Inflammatory macrophage (primary cell): Measurements from ENCODE around the gene FOXN4.

Source experiments
- DNase-seq, 2 donors: peaks; one replicate each; pipeline ENCODE4 v3.0.0-alpha.2; 2020 to 2022

Gene FOXN4

GRCh38 chr12:109304485-109304884, 4.6 kb downstream of the FOXN4 start:
- DNase-seq, result no peak

- DNase-seq, result no peak
Measured at GRCh38 chr12:109302770-109303169, 6.3 kb downstream of the FOXN4 start.

GRCh38 chr12:109302358-109302757, 6.7 kb downstream of the FOXN4 start:
- no peak for DNase-seq

- DNase-seq, result no peak
Measured at GRCh38 chr12:109301643-109302168, 7.4 kb downstream of the FOXN4 start.

- no peak for DNase-seq
Measured at GRCh38 chr12:109299849-109300248, 9.2 kb downstream of the FOXN4 start.

GRCh38 chr12:109296431-109296830, 12.7 kb downstream of the FOXN4 start:
- no peak for DNase-seq

GRCh38 chr12:109295764-109296425, 13.2 kb downstream of the FOXN4 start:
- no peak for DNase-seq

- no peak for DNase-seq
Measured at GRCh38 chr12:109294286-109294796, 14.7 kb downstream of the FOXN4 start.

- no peak for DNase-seq
Measured at GRCh38 chr12:109293106-109293505, 16.0 kb downstream of the FOXN4 start.

GRCh38 chr12:109292342-109292711, 16.8 kb downstream of the FOXN4 start:
- no peak for DNase-seq

- no peak for DNase-seq
Measured at GRCh38 chr12:109291521-109292341, 17.4 kb downstream of the FOXN4 start.

- no peak for DNase-seq
Measured at GRCh38 chr12:109291117-109291516, 18.0 kb downstream of the FOXN4 start.

GRCh38 chr12:109290061-109290460, 19.0 kb downstream of the FOXN4 start:
- no peak for DNase-seq

GRCh38 chr12:109289551-109289950, 19.5 kb downstream of the FOXN4 start:
- no peak for DNase-seq

- DNase-seq, result no peak
Measured at GRCh38 chr12:109289004-109289403, 20.1 kb downstream of the FOXN4 start.

GRCh38 chr12:109288571-109288970, 20.5 kb downstream of the FOXN4 start:
- peak in 1 of 2 donors; percentile 5 for DNase-seq

GRCh38 chr12:109287811-109288469, 21.1 kb downstream of the FOXN4 start:
- DNase-seq, result no peak

- DNase-seq, result no peak
Measured at GRCh38 chr12:109287181-109287580, 21.9 kb downstream of the FOXN4 start.

GRCh38 chr12:109286652-109287051, 22.4 kb downstream of the FOXN4 start:
- no peak for DNase-seq

- DNase-seq, result no peak
Measured at GRCh38 chr12:109286252-109286651, 22.8 kb downstream of the FOXN4 start.

- no peak for DNase-seq
Measured at GRCh38 chr12:109284392-109284791, 24.7 kb downstream of the FOXN4 start.

- DNase-seq, result no peak
Measured at GRCh38 chr12:109281452-109281851, 27.6 kb downstream of the FOXN4 start.

- DNase-seq, result no peak
Measured at GRCh38 chr12:109279525-109279924, 29.6 kb downstream of the FOXN4 start.
